ENCODE data around the gene NDUFAF8.

GRCh38 chr17:81258292-81258691 lies 19.2 kb downstream of the NDUFAF8 start:
- no peak for TF ChIP-seq CTCF (IDR thresholded peaks at IDR 0.05)
- TF ChIP-seq POLR2A (IDR thresholded peaks at IDR 0.05): no peak
